GM10266 (cell line): Measurements from ENCODE around the gene NCK2.

Source experiments
- DNase-seq: peaks from one replicate; pipeline ENCODE4 v3.0.0; 2012; ENCODE audit errors: extremely low spot score
- TF ChIP-seq, protein P1 (sequence below): IDR thresholded peaks from 2 replicates; pipeline ENCODE4 v1.5.1; 2012; ENCODE audit warnings: mild to moderate bottlenecking, low read depth; ENCODE audit not compliant: control insufficient read depth, insufficient read depth; ENCODE audit errors: missing control alignments

NCK2 gene

DNA sequence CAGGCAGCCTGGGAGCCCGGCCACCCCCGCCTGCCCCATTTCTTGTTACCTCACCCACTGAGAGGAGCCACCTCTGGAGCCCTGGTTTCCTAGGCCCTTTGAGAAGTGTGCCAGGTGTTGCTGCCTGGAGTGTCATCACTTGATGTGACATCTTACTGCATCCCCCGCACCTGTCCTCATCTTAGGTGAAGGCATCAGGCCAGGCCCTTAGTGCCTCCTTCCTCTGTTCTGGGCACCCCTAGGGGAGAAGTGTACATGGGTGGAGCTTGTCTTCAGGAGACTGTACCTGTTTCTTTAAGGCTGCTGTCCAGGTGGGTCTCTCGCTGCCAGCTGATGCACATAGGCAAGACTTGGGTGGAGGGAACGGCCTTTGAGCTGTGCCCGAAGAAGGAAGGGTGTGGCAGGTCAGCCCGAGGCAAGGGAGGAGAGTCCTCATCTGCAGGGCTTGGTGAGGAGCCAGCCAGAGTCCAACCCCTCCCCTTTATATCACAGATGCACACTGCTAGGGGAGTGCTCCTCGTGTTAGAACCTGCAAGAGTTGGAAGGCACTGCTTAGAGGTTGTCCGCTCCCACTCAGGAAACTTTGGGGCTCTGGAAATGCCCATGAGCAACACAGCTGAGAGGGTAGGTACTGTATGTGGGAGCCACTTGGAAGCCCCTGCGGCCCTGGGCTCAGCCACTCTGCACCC lies 45.9 kb downstream of the NCK2 start:
- TF ChIP-seq, protein P1, sequence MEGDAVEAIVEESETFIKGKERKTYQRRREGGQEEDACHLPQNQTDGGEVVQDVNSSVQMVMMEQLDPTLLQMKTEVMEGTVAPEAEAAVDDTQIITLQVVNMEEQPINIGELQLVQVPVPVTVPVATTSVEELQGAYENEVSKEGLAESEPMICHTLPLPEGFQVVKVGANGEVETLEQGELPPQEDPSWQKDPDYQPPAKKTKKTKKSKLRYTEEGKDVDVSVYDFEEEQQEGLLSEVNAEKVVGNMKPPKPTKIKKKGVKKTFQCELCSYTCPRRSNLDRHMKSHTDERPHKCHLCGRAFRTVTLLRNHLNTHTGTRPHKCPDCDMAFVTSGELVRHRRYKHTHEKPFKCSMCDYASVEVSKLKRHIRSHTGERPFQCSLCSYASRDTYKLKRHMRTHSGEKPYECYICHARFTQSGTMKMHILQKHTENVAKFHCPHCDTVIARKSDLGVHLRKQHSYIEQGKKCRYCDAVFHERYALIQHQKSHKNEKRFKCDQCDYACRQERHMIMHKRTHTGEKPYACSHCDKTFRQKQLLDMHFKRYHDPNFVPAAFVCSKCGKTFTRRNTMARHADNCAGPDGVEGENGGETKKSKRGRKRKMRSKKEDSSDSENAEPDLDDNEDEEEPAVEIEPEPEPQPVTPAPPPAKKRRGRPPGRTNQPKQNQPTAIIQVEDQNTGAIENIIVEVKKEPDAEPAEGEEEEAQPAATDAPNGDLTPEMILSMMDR = no peak
- DNase-seq = no peak

DNA sequence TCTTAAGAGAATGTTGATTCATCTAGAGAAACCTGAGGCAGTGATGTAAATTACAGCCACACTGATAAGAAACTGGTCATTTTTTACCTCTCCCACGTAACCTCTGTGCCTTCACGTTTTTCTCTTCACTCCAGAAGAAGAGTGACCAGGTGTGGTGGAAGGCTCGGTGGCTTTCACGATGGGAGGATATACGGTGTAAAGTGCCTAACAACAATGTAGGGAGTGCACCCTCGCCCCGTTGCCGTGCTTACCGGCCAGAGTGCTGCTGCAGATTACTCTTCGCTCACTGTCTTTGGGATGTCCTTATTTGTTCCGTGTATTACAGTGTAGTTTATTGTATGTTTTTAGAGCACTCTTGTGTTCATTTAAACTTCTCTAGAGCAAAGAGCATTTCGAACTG lies 46.5 kb downstream of the NCK2 start:
- TF ChIP-seq, protein P1 = no peak
- DNase-seq = no peak

DNA sequence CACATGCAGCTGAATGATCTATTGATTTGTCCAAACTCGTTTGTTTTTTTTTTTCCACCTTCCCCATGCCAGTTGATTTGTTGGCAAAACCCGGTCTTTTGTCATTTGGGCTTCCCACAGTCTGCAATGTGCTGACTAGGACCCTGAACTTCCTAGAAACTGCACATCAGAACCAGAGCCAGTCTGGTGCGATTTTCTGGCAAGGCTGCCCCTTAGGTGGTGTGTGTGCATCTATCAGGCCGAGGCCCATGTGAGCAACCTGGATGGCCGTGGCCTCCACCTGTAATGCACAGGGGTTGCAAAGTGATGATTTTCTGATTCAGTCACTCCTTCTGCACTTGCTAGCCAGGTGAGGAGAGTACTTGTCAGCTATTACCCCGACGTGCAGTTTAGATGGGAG lies 47.8 kb downstream of the NCK2 start:
- no peak for DNase-seq
- TF ChIP-seq, protein P1 = no peak

DNA sequence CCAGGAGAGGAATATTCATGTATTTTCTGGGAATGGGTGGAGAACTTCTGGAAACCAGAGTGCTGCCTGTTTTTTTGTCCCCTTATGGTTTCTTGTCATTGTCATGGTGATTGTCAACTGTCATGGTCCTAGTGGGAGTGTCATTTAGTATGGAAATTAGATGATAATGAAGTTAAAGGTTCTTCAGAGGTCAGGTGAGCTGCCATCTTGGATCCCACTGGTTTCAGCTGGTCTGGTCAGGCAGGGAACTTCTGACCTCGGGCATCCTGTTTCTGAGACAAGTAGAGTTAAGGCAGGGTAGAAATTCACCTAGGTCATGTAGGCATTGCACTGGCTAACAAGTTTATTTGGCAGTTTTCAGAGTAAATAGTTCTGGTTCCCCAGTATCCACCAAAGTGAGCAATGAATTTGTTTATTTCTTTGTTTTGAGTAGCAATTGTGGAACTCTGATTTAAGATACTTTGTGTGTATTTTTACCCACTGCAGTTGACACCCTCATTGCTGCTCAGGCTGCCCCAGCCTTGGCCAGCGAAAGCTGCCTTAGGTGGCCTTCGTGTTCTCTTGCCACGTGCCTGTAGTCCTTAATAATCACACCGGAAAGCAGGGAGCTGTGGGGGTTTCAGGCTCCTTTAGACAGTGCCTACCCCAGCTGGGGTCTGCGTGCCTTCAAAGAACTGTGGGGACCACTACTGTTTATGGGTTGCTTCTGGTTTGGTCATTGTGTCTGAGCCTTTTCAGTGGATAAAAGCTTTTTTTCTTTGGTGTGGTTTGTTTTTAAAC lies 48.7 kb downstream of the NCK2 start:
- no peak for DNase-seq
- TF ChIP-seq, protein P1 = no peak

DNA sequence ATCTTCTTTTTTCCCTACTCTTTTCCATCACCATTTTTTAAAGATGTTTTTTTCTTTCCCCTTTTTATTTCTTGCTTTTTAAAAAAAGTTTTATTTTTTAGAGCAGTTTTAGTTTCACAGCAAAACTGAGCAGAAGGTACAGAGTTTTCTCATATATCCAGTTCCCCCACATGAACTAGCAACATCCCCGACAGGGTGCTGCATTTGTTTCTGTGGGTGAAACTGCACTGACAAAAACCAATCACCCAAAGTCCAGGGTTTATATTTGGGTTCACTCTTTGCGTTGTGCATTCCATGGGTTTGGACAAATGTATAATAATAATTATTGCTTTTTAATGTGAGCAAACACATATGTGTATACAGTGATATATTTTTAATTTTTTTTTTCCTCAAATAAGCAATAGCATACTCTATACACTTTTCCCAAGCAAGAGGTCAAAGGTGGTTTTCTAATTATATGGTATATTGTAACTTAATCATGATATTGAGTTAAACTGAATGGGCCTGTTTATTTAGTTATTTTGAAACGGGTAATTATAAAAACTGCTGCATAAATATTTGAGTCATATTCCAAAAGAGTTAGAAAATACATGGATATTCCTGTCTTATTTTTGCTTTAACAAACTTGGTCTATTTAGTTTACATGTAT lies 50.3 kb downstream of the NCK2 start:
- TF ChIP-seq, protein P1 = no peak
- DNase-seq = no peak

DNA sequence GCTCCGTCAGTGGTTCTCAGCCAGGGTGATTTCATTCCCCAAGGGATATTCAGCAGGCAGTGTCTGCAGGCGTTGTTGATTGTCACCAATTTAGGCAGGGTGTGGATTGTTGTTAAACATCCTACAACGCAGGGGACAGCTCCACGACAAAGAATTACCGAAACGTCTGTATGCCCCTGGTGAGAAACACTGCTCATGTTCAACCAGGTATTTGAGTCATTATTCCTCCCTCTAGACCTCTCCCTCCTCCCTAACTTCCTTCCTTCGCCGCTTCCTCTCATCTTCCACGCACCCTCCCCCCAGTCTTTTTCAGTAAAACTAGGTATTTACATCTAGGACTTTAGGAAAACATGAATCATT lies 50.8 kb downstream of the NCK2 start:
- TF ChIP-seq, protein P1 = no peak
- DNase-seq = no peak
